H9 (cell line): ENCODE data around the gene ATP8A1. TPM values are rescaled to one million over a fixed set of nuclear protein-coding genes. Genes with fewer than 3 reads are reported as not detected.

Experiments
- DNase-seq: peaks from one replicate; pipeline ENCODE4 v3.0.0-alpha.2; 2017
- H2AFZ ChIP-seq: one replicate; pipeline ENCODE4 v1.6.1; 2013; ENCODE audit warnings: mild to moderate bottlenecking, low read length, control low read depth, moderate library complexity
- H2AK5ac ChIP-seq: 2 replicates; pipeline ENCODE4 v1.6.1; 2013; ENCODE audit warnings: low read length, control low read depth, mixed read lengths; ENCODE audit not compliant: insufficient read length
- H2BK120ac ChIP-seq: one replicate; pipeline ENCODE4 v1.6.1; 2013; ENCODE audit warnings: low read depth, mild to moderate bottlenecking, low read length, control low read depth, inconsistent platforms; ENCODE audit not compliant: poor library complexity, severe bottlenecking
- H2BK12ac ChIP-seq: 2 replicates; pipeline ENCODE4 v1.6.1; 2013; ENCODE audit warnings: low read length, control low read depth, mixed read lengths, low read depth; ENCODE audit not compliant: insufficient read length
- H2BK15ac ChIP-seq: 2 replicates; pipeline ENCODE4 v1.6.1; 2013; ENCODE audit warnings: low read depth, low read length, control low read depth
- H2BK20ac ChIP-seq: one replicate; pipeline ENCODE4 v1.6.1; 2013; ENCODE audit warnings: low read depth, mild to moderate bottlenecking, low read length, control low read depth, inconsistent platforms; ENCODE audit not compliant: poor library complexity, severe bottlenecking
- H2BK5ac ChIP-seq: 2 replicates; pipeline ENCODE4 v1.6.1; 2013; ENCODE audit warnings: low read length, control low read depth, mixed read lengths; ENCODE audit not compliant: insufficient read length
- H3K14ac ChIP-seq: 2 replicates; pipeline ENCODE4 v1.6.1; 2013; ENCODE audit warnings: low read length, control low read depth; ENCODE audit not compliant: insufficient read depth
- H3K18ac ChIP-seq: 2 replicates; pipeline ENCODE4 v1.6.1; 2013; ENCODE audit warnings: low read depth, mild to moderate bottlenecking, mixed read lengths, low read length, control low read depth; ENCODE audit not compliant: insufficient read length
- H3K23ac ChIP-seq: 2 replicates; pipeline ENCODE4 v1.6.1; 2013; ENCODE audit warnings: low read length, control low read depth, mixed read lengths, low read depth; ENCODE audit not compliant: insufficient read length
- H3K23me2 ChIP-seq: 2 replicates; pipeline ENCODE4 v1.6.1; 2013; ENCODE audit warnings: low read depth, mild to moderate bottlenecking, mixed read lengths, low read length, control low read depth; ENCODE audit not compliant: insufficient read length, poor library complexity, severe bottlenecking
- H3K27ac ChIP-seq: 2 replicates; pipeline ENCODE4 v1.5.1; 2013; ENCODE audit warnings: low read length, control low read depth, mixed read lengths, low read depth; ENCODE audit not compliant: insufficient read length
- H3K27me3 ChIP-seq: 2 replicates; pipeline ENCODE4 v1.6.1; 2013; ENCODE audit warnings: low read length, control low read depth, inconsistent platforms; ENCODE audit not compliant: insufficient read depth
- H3K4ac ChIP-seq: 2 replicates; pipeline ENCODE4 v1.6.1; 2013; ENCODE audit warnings: low read depth, mild to moderate bottlenecking, control low read depth, inconsistent platforms, low read length, moderate library complexity
- H3K4me1 ChIP-seq: 2 replicates; pipeline ENCODE4 v1.6.1; 2013; ENCODE audit warnings: low read length, control low read depth, inconsistent platforms; ENCODE audit not compliant: insufficient read depth
- H3K4me2 ChIP-seq: 2 replicates; pipeline ENCODE4 v1.6.1; 2013; ENCODE audit warnings: low read length, control low read depth, mixed read lengths; ENCODE audit not compliant: insufficient read length, insufficient read depth
- H3K56ac ChIP-seq: 2 replicates; pipeline ENCODE4 v1.6.1; 2013; ENCODE audit warnings: low read depth, mild to moderate bottlenecking, mixed read lengths, low read length, control low read depth; ENCODE audit not compliant: insufficient read length
- H3K79me1 ChIP-seq: 2 replicates; pipeline ENCODE4 v1.6.1; 2013; ENCODE audit warnings: low read depth, mild to moderate bottlenecking, moderate library complexity, low read length, control low read depth, inconsistent platforms; ENCODE audit not compliant: insufficient read depth, poor library complexity, severe bottlenecking
- H3K79me2 ChIP-seq: 2 replicates; pipeline ENCODE4 v1.6.1; 2013; ENCODE audit warnings: low read length, control low read depth, inconsistent platforms; ENCODE audit not compliant: insufficient read depth
- H3K9ac ChIP-seq: 2 replicates; pipeline ENCODE4 v1.6.1; 2013; ENCODE audit warnings: low read length, control low read depth, mixed read lengths; ENCODE audit not compliant: insufficient read length; ENCODE audit errors: extremely low read depth
- H3K9me3 ChIP-seq: one replicate; pipeline ENCODE4 v1.6.1; 2013; ENCODE audit warnings: low read depth, low read length, inconsistent platforms; ENCODE audit not compliant: control insufficient read depth
- H3T11ph ChIP-seq: one replicate; pipeline ENCODE4 v1.6.1; 2013; ENCODE audit warnings: mild to moderate bottlenecking, low read length, control low read depth, inconsistent platforms
- H4K20me1 ChIP-seq: one replicate; pipeline ENCODE4 v1.6.1; 2013; ENCODE audit not compliant: control insufficient read depth, insufficient read length, insufficient read depth
- H4K5ac ChIP-seq: 2 replicates; pipeline ENCODE4 v1.6.1; 2013; ENCODE audit warnings: low read depth, mild to moderate bottlenecking, mixed read lengths, low read length, control low read depth; ENCODE audit not compliant: insufficient read length
- H4K8ac ChIP-seq: replicated peaks from 2 replicates; pipeline ENCODE4 v1.6.1; 2013; ENCODE audit warnings: low read length, control low read depth, mixed read lengths, low read depth; ENCODE audit not compliant: insufficient read length
- H4K91ac ChIP-seq: 2 replicates; pipeline ENCODE4 v1.6.1; 2013; ENCODE audit warnings: low read depth, mild to moderate bottlenecking, moderate library complexity, mixed read lengths, low read length, control low read depth; ENCODE audit not compliant: insufficient read length
- H3K27ac Mint-ChIP-seq, 3 experiments: 2 replicates in 2 of 3; 3 replicates in 1 of 3; pipeline ENCODE4 v1.8.0; 2020 to 2021; ENCODE audit warnings: mixed read lengths in 3 of 3, mild to moderate bottlenecking in 1 of 3, moderate library complexity in 1 of 3
- H3K27me3 Mint-ChIP-seq: 2 replicates; pipeline ENCODE4 v1.8.0; 2021; ENCODE audit warnings: low read depth, mild to moderate bottlenecking, moderate library complexity, mixed read lengths
- H3K36me3 Mint-ChIP-seq, 3 experiments: 2 replicates in 2 of 3; 3 replicates in 1 of 3; pipeline ENCODE4 v1.8.0; 2020 to 2021; ENCODE audit warnings: low read depth in 3 of 3, mixed read lengths in 3 of 3; ENCODE audit not compliant: insufficient read depth in 1 of 3
- H3K4me1 Mint-ChIP-seq, 2 experiments: 2 replicates each; pipeline ENCODE4 v1.8.0; 2020; ENCODE audit warnings: mixed read lengths in 2 of 2
- H3K4me3 Mint-ChIP-seq, 2 experiments: 2 replicates in 1 of 2; 3 replicates in 1 of 2; pipeline ENCODE4 v1.8.0; 2020 to 2021; ENCODE audit warnings: mild to moderate bottlenecking in 2 of 2, mixed read lengths in 2 of 2, moderate library complexity in 1 of 2
- H3K9me3 Mint-ChIP-seq, 2 experiments: 2 replicates in 1 of 2; 3 replicates in 1 of 2; pipeline ENCODE4 v1.8.0; 2020; ENCODE audit warnings: mild to moderate bottlenecking in 2 of 2, mixed read lengths in 2 of 2, moderate library complexity in 1 of 2
- CTCF ChIP-seq: fragments of 200-600 bp; sonication (generic); conservative IDR thresholded peaks from 3 replicates; pipeline ENCODE4 v1.8.0; 2021; ENCODE audit warnings: antibody characterized with exemption, mild to moderate bottlenecking
- WGBS: extraction: QIAGEN DNeasy Blood & Tissue Kit; methylation state at CpG from one replicate; pipeline ENCODE4 v1.1.7; 2013; ENCODE audit warnings: missing lambda C conversion rate, low lambda C conversion rate, mixed read lengths; ENCODE audit not compliant: insufficient read length; ENCODE audit errors: extremely low coverage; 5-methylcytosine and 5-hydroxymethylcytosine counted together
- total RNA-seq: library from RNA; stranded (reverse); gene quantifications from 2 replicates; pipeline ENCODE4 v1.2.1, GENCODE V29; 2021

ATP8A1 gene
- total RNA-seq, 1 experiment from 2014 or later, result 5.1 TPM

GRCh38 chr4:42466273-42466844, 190.5 kb downstream of the ATP8A1 start:
- no peak overlapping the region for H4K91ac ChIP-seq

More at GRCh38 chr4:42466273-42466844, 190.5 kb downstream of the ATP8A1 start:
- no peaks in the 10 kb centered on the region for H3K27me3 Mint-ChIP-seq
- H3K23me2 ChIP-seq, result no peaks in the 10 kb centered on the region
- no peak overlapping the region for H4K5ac ChIP-seq
- H3K18ac ChIP-seq, result no peak overlapping the region
- no peak overlapping the region for H3K27ac ChIP-seq
- H4K8ac ChIP-seq, result no peak overlapping the region
- peaks cover 20 to 21% (median 20%) of the 10 kb centered on the region in 3 experiments for H3K36me3 Mint-ChIP-seq
- no peak overlapping the region for H2BK120ac ChIP-seq
- H3K23ac ChIP-seq, result no peak overlapping the region
- H2BK12ac ChIP-seq, result no peak overlapping the region
- no CpG with 5 or more reads among the region's 2 CpGs for WGBS
- H2BK5ac ChIP-seq, result no peak overlapping the region
- H3K9me3 Mint-ChIP-seq, result peaks cover 4 to 6% of the 10 kb centered on the region in 2 experiments; a peak in 4 of 5 replicates
- no peak overlapping the region for H3K9ac ChIP-seq
- H3K56ac ChIP-seq, result no peak overlapping the region
- H2AK5ac ChIP-seq, result no peak overlapping the region
- no peak overlapping the region; a peak in 1 of 7 replicates for H3K27ac Mint-ChIP-seq
- H4K20me1 ChIP-seq, result no peaks in the 10 kb centered on the region
- H3K4me2 ChIP-seq, result no peak overlapping the region
- H3K79me1 ChIP-seq, result no peaks in the 10 kb centered on the region
- H3T11ph ChIP-seq, result no peak overlapping the region
- no peaks in the 10 kb centered on the region for H3K27me3 ChIP-seq
- peaks cover 30 to 36% of the 10 kb centered on the region in 2 experiments for H3K4me1 Mint-ChIP-seq
- H2BK20ac ChIP-seq, result no peak overlapping the region
- no peaks in the 10 kb centered on the region; the same call in 1 of the 2 replicates for H3K4me1 ChIP-seq
- H3K4ac ChIP-seq, result no peak overlapping the region
- no peak overlapping the region for H2BK15ac ChIP-seq
- no peak overlapping the region for H3K14ac ChIP-seq
- no peak overlapping the region for H2AFZ ChIP-seq
- no peak for TF ChIP-seq CTCF
- H3K4me3 Mint-ChIP-seq, result no peak overlapping the region
- H3K9me3 ChIP-seq, result no peaks in the 10 kb centered on the region
- no peak for DNase-seq
- no peaks in the 10 kb centered on the region for H3K79me2 ChIP-seq
